Stimulated activated CD4-positive, alpha-beta T cell treated with anti-CD3 and anti-CD28 coated beads, Interleukin-4, amount 100 ng/mL, for 48 hours (primary cell): Measurements from ENCODE around the gene KRTAP15-1.

Experiments used
- DNase-seq, 2 donors: peaks; one replicate each; pipeline ENCODE4 v3.0.0-alpha.2; 2020; ENCODE audit warnings: low read depth in 2 of 2

Gene KRTAP15-1

DNA sequence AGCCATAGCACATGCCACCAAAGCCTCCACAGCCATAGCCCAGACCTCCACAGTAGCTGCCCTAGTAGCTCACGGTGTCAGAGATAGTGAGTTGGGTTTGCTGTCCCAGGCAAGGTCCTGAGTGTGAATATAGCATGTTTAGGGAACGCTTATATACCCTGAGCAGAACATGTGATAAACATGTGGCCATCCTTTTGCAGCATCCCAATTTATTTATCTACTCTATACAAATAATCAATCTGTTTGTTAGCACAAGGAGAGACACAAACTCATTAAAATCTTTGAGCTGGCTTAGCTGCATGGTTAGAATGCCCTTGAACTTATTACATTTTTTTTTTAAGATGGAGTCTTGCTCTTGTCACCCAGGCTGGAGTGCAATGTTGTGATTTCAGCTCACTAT is 47.3 kb downstream of the KRTAP15-1 start, which contains the start of gene KRTAP19-2:
KRTAP19-2 (minus strand) TSS at position 101 of the 400 bp plus-strand sequence; CDS start at position 13, 88 bp downstream.
- no peak for DNase-seq
